GM12878 (cell line): Measurements from ENCODE around the gene GM2A.

Experiments used
- ASH2L ChIP-seq: fragments of 300-600, 200-600 bp; sonication (generic); IDR thresholded peaks from 2 replicates; pipeline ENCODE4 v1.6.1; 2017; ENCODE audit warnings: low read depth, mild to moderate bottlenecking, borderline replicate concordance
- ATF7 ChIP-seq: fragments of 450-650 bp; IDR thresholded peaks from 2 replicates; pipeline ENCODE4 v1.6.1; 2016; ENCODE audit warnings: low read depth, mild to moderate bottlenecking
- BACH1 ChIP-seq: fragments of 450-650 bp; IDR thresholded peaks from 2 replicates; pipeline ENCODE4 v1.6.1; 2017; ENCODE audit warnings: mild to moderate bottlenecking, borderline replicate concordance
- CTCF ChIP-seq, 3 experiments: IDR thresholded peaks in 2 of 3; conservative IDR thresholded peaks in 1 of 3; 2 replicates each; pipeline ENCODE4 v1.5.1; 2011; ENCODE audit warnings: low read depth in 3 of 3, low read length in 3 of 3, mild to moderate bottlenecking in 3 of 3, control low read depth in 2 of 3, moderate library complexity in 2 of 3, inconsistent platforms in 1 of 3, mixed read lengths in 1 of 3; ENCODE audit not compliant: control insufficient read depth in 2 of 3, insufficient read depth in 1 of 3; ENCODE audit errors: extremely low read depth in 1 of 3
- NBN ChIP-seq: fragments of 450-650 bp; IDR thresholded peaks from 2 replicates; pipeline ENCODE4 v1.6.1; 2016
- NR2F1 ChIP-seq: fragments of 450-650 bp; conservative IDR thresholded peaks from 2 replicates; pipeline ENCODE4 v1.6.1; 2017; ENCODE audit warnings: mild to moderate bottlenecking
- RELA ChIP-seq: fragments of 450-650 bp; IDR thresholded peaks from 2 replicates; pipeline ENCODE4 v1.8.0; 2014; ENCODE audit warnings: borderline replicate concordance; ENCODE audit not compliant: partially characterized antibody
- SREBF2 ChIP-seq: IDR thresholded peaks from 2 replicates; pipeline ENCODE4 v1.6.1; 2012; ENCODE audit warnings: mild to moderate bottlenecking, low read length
- TAF1 ChIP-seq: IDR thresholded peaks from 2 replicates; pipeline ENCODE4 v1.6.1; 2011; ENCODE audit warnings: mild to moderate bottlenecking, low read depth, low read length, borderline replicate concordance
- ZSCAN29 ChIP-seq: fragments of 450-650 bp; IDR thresholded peaks from 2 replicates; pipeline ENCODE4 v1.6.1; 2017; ENCODE audit warnings: mild to moderate bottlenecking, moderate library complexity
- TF ChIP-seq, protein P1 (sequence below): fragments of 450-650 bp; IDR thresholded peaks from 2 replicates; pipeline ENCODE4 v1.6.1; 2014; ENCODE audit warnings: mild to moderate bottlenecking
- TF ChIP-seq, protein P2 (sequence below): IDR thresholded peaks from 2 replicates; pipeline ENCODE4 v1.6.1; 2011; ENCODE audit warnings: low read depth, low read length, improper control_type of control experiment, borderline replicate concordance

DNA sequence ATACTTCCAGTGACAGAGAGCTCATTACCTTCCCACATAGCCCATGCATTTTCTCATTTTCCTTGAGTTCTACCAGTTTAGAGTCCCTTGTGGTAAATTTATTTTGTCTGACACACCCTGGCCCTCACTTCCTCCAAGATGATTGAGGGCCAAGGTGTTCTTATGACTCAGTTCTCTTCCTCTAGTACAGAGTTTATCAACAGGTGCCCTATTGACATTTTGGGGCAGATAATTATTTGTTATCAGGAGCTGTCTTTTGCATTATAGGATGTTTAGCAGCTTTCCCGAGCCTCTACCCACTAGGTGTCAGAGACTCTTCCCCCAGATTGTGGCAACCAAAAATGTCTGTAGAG is 43.5 kb downstream of the GM2A start:
- no peak for TF ChIP-seq TAF1
- TF ChIP-seq, protein P1, sequence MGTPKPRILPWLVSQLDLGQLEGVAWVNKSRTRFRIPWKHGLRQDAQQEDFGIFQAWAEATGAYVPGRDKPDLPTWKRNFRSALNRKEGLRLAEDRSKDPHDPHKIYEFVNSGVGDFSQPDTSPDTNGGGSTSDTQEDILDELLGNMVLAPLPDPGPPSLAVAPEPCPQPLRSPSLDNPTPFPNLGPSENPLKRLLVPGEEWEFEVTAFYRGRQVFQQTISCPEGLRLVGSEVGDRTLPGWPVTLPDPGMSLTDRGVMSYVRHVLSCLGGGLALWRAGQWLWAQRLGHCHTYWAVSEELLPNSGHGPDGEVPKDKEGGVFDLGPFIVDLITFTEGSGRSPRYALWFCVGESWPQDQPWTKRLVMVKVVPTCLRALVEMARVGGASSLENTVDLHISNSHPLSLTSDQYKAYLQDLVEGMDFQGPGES, result no peak
- TF ChIP-seq ASH2L, result no peak
- no peak for TF ChIP-seq RELA
- TF ChIP-seq ZSCAN29, result no peak
- no peak for TF ChIP-seq ATF7
- TF ChIP-seq NBN, result no peak
- TF ChIP-seq, protein P2, sequence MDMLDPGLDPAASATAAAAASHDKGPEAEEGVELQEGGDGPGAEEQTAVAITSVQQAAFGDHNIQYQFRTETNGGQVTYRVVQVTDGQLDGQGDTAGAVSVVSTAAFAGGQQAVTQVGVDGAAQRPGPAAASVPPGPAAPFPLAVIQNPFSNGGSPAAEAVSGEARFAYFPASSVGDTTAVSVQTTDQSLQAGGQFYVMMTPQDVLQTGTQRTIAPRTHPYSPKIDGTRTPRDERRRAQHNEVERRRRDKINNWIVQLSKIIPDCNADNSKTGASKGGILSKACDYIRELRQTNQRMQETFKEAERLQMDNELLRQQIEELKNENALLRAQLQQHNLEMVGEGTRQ, result no peak
- no peak for TF ChIP-seq CTCF (IDR thresholded peaks at IDR 0.05 in 2 of 3, conservative IDR thresholded peaks at IDR 0.05 in 1 of 3; ENCODE audit: control insufficient read depth in 2 of 3, extremely low read depth in 1 of 3, insufficient read depth in 1 of 3, low read depth in 3 of 3, low read length in 3 of 3)
- no peak for TF ChIP-seq BACH1
- no peak for TF ChIP-seq NR2F1
- TF ChIP-seq SREBF2, result no peak
